ENCODE results near the gene COL8A1.

- TF ChIP-seq EP300 (IDR thresholded peaks at IDR 0.05) (no peak), CTCF (IDR thresholded peaks at IDR 0.05) (no peak), POLR2AphosphoS5 (IDR thresholded peaks at IDR 0.05) (no peak)
Observed at GRCh38 chr3:99730870-99731269, 92.5 kb downstream of the COL8A1 start.

All from stomach (tissue), 4 donors.